Peyer's patch (tissue), 4 donors: ENCODE results near the gene RHAG.

Source experiments
- POLR2A ChIP-seq, 2 donors: fragments of 450-650 bp; IDR thresholded peaks; one replicate each; pipeline ENCODE4 v1.5.1; 2017; ENCODE audit warnings: antibody characterized with exemption in 2 of 2, mild to moderate bottlenecking in 2 of 2, moderate library complexity in 2 of 2
- TF ChIP-seq, protein P1 (sequence below), 6 experiments: fragments of 450-650 bp in 4 of 6; fragments of 200-600 bp in 2 of 6; sonication (generic) in 1 of 6; IDR thresholded peaks; one replicate each; pipeline ENCODE4 v1.5.1; 2017 to 2019; ENCODE audit warnings: antibody characterized with exemption in 6 of 6, mild to moderate bottlenecking in 3 of 6, moderate library complexity in 1 of 6

DNA sequence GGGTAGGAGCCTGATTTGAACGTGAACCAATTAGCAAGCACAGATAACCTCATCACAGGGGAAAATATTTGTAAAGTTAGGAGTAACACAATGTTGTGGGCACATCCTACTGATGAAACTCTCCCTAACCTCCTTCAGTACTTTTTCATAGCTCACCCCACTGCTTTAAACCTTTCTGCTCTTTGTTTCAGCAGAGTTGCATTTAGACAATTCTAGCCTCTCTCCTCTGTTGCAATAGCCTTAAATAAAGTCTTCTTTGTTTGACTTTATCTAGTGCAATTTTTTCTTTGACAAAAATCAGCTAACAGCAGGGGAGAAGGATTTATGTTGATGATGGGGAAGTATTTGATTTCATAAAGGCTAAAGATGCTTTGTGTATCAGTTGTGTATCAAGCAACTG lies 72.1 kb downstream of the RHAG start:
- TF ChIP-seq, protein P1, sequence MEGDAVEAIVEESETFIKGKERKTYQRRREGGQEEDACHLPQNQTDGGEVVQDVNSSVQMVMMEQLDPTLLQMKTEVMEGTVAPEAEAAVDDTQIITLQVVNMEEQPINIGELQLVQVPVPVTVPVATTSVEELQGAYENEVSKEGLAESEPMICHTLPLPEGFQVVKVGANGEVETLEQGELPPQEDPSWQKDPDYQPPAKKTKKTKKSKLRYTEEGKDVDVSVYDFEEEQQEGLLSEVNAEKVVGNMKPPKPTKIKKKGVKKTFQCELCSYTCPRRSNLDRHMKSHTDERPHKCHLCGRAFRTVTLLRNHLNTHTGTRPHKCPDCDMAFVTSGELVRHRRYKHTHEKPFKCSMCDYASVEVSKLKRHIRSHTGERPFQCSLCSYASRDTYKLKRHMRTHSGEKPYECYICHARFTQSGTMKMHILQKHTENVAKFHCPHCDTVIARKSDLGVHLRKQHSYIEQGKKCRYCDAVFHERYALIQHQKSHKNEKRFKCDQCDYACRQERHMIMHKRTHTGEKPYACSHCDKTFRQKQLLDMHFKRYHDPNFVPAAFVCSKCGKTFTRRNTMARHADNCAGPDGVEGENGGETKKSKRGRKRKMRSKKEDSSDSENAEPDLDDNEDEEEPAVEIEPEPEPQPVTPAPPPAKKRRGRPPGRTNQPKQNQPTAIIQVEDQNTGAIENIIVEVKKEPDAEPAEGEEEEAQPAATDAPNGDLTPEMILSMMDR (IDR thresholded peaks at IDR 0.05), result no peak
- no peak for TF ChIP-seq POLR2A (IDR thresholded peaks at IDR 0.05)
